Measurements from ENCODE around the gene CXCR3.

- TF ChIP-seq GATA2 (IDR thresholded peaks at IDR 0.05; ENCODE audit: low read depth, low read length), result no peak
- TF ChIP-seq GATA3 (IDR thresholded peaks at IDR 0.05; ENCODE audit: low read depth, low read length), result no peak
These were observed 18.9 kb upstream of the CXCR3 start for GRCh38 chrX:71637253-71637618.

Data from SH-SY5Y (cell line).